ENCODE results near the gene NEK7.

The NEK7 gene

GRCh38 chr1:198364471-198364870 is 207.7 kb downstream of the NEK7 start:
- no peak for DNase-seq

GRCh38 chr1:198367296-198367695 is 210.5 kb downstream of the NEK7 start:
- DNase-seq, result no peak

- DNase-seq, result no peak
Measured at GRCh38 chr1:198370996-198371395, 214.2 kb downstream of the NEK7 start.

All from CD4-positive, alpha-beta T cell treated with Interferon alpha-2 for 1 hour (primary cell).